PC-3 (cell line): ENCODE data around the gene VDAC1.

ENCODE experiments used
- EZH2phosphoT487 ChIP-seq: fragments of 300-600 bp; sonication (generic); IDR thresholded peaks from 2 replicates; pipeline ENCODE4 v1.6.1; 2018; ENCODE audit warnings: mild to moderate bottlenecking, antibody characterized with exemption, low read length, borderline replicate concordance
- TF ChIP-seq, protein P1 (sequence below): fragments of 300-600 bp; sonication (generic); conservative IDR thresholded peaks from 2 replicates; pipeline ENCODE4 v1.5.1; 2017; ENCODE audit warnings: antibody characterized with exemption, low read depth, mild to moderate bottlenecking, low read length

DNA sequence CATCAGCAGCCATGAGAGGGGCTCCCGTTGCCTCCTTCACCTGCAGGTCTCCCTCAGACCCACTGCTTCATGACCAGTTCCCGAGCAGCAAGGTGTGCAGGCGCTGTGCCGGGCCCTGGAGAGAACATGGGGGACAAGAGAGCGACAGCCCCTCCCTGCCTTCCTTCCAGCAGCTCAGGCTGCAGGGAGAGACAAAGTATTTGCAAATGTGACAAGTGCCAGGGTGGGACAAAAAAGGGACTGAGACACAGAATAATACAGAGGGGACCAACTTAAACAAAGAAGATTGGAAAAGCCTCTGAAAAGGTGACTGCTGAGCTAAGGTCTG is 22.5 kb upstream of the VDAC1 start:
- TF ChIP-seq, protein P1, sequence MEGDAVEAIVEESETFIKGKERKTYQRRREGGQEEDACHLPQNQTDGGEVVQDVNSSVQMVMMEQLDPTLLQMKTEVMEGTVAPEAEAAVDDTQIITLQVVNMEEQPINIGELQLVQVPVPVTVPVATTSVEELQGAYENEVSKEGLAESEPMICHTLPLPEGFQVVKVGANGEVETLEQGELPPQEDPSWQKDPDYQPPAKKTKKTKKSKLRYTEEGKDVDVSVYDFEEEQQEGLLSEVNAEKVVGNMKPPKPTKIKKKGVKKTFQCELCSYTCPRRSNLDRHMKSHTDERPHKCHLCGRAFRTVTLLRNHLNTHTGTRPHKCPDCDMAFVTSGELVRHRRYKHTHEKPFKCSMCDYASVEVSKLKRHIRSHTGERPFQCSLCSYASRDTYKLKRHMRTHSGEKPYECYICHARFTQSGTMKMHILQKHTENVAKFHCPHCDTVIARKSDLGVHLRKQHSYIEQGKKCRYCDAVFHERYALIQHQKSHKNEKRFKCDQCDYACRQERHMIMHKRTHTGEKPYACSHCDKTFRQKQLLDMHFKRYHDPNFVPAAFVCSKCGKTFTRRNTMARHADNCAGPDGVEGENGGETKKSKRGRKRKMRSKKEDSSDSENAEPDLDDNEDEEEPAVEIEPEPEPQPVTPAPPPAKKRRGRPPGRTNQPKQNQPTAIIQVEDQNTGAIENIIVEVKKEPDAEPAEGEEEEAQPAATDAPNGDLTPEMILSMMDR: no peak
- TF ChIP-seq EZH2phosphoT487: no peak
